HepG2 (cell line): ENCODE measurements around the gene GDAP2. TPM values are rescaled to one million over a fixed set of nuclear protein-coding genes. Genes with fewer than 3 reads are reported as not detected.
A peak's percentile ranks its signal among the peaks of the same experiment; 100 is the strongest.

Source experiments
- AFF4 ChIP-seq: sonication (generic); formaldehyde crosslinking; IDR thresholded peaks from 2 replicates; pipeline ENCODE4 v1.4.0; 2020; ENCODE audit warnings: missing genetic modification reagents
- ARID5B ChIP-seq: IDR thresholded peaks from 2 replicates; pipeline ENCODE4 v1.4.0; 2020; ENCODE audit warnings: mild to moderate bottlenecking, missing genetic modification reagents
- ATF1 ChIP-seq: IDR thresholded peaks from 2 replicates; pipeline ENCODE4 v1.6.1; 2016; ENCODE audit warnings: mild to moderate bottlenecking, control low read depth
- CEBPB ChIP-seq: IDR thresholded peaks from 2 replicates; pipeline ENCODE4 v1.6.1; 2011; ENCODE audit warnings: low read depth, low read length, improper control_type of control experiment, borderline replicate concordance
- CREB3 ChIP-seq: sonication (generic); formaldehyde crosslinking; IDR thresholded peaks from 2 replicates; pipeline ENCODE4 v1.5.0; 2020; ENCODE audit warnings: missing genetic modification reagents
- EP300 ChIP-seq, 3 experiments: sonication (generic) in 1 of 3; formaldehyde crosslinking in 1 of 3; IDR thresholded peaks; 2 replicates each; pipeline versions ENCODE4 v1.5.1 to v1.6.1; 2011 to 2020; ENCODE audit warnings: low read depth in 2 of 3, low read length in 2 of 3, borderline replicate concordance in 1 of 3, improper control_type of control experiment in 1 of 3, mild to moderate bottlenecking in 1 of 3, missing genetic modification reagents in 1 of 3, moderate library complexity in 1 of 3
- FOXA1 ChIP-seq, 2 experiments: fragments of 450-650 bp in 1 of 2; sonication (generic) in 1 of 2; formaldehyde crosslinking in 1 of 2; IDR thresholded peaks; 2 replicates each; pipeline versions ENCODE4 v1.4.0 to v1.6.1; 2016 to 2020; ENCODE audit warnings: missing genetic modification reagents in 1 of 2
- MLX ChIP-seq: IDR thresholded peaks from 2 replicates; pipeline ENCODE4 v1.6.1; 2016
- NR2F6 ChIP-seq, 2 experiments: IDR thresholded peaks; 2 replicates each; pipeline ENCODE4 v1.6.1; 2016; ENCODE audit warnings: antibody characterized with exemption in 1 of 2, mild to moderate bottlenecking in 1 of 2
- PAXIP1 ChIP-seq: sonication (generic); formaldehyde crosslinking; conservative IDR thresholded peaks from 2 replicates; pipeline ENCODE4 v1.4.0; 2020; ENCODE audit warnings: mild to moderate bottlenecking, missing genetic modification reagents, moderate library complexity
- POGZ ChIP-seq: sonication (generic); formaldehyde crosslinking; IDR thresholded peaks from 2 replicates; pipeline ENCODE4 v1.4.0; 2020; ENCODE audit warnings: mild to moderate bottlenecking, missing genetic modification reagents
- SAP130 ChIP-seq: IDR thresholded peaks from 2 replicates; pipeline ENCODE4 v1.6.1; 2016; ENCODE audit warnings: low read depth
- SOX13 ChIP-seq, 3 experiments: fragments of 450-650 bp in 1 of 3; sonication (generic) in 1 of 3; formaldehyde crosslinking in 1 of 3; IDR thresholded peaks in 2 of 3; conservative IDR thresholded peaks in 1 of 3; 2 replicates each; pipeline versions ENCODE4 v1.5.0 to v1.6.1; 2016 to 2020; ENCODE audit warnings: antibody characterized with exemption in 1 of 3, mild to moderate bottlenecking in 1 of 3, missing compliant biosample characterization in 1 of 3, missing genetic modification reagents in 1 of 3, moderate library complexity in 1 of 3
- ZMYM4 ChIP-seq: sonication (generic); formaldehyde crosslinking; IDR thresholded peaks from 2 replicates; pipeline ENCODE4 v1.8.1; 2023; ENCODE audit warnings: mild to moderate bottlenecking, missing genetic modification reagents
- polyA plus RNA-seq, 8 experiments: library from polyadenylated mRNA; depleted of rRNA in 3 of 8; stranded (reverse) in 7 of 8; unstranded in 1 of 8; fragments of >200 nt; fragmentation: Illumina TruSeq in 4 of 8; extraction: Trizol in 4 of 8; gene quantifications; 2 replicates each; pipeline versions ENCODE4 v1.2.1 to v1.2.3, GENCODE V29; 2011 to 2016; ENCODE audit warnings: low read depth in 4 of 8, missing spikeins in 1 of 8, mixed read lengths in 1 of 8; ENCODE audit not compliant: insufficient read depth in 1 of 8
- total RNA-seq, 5 experiments: library from RNA; depleted of rRNA; stranded (reverse); fragments of >200 nt; fragmentation: Illumina TruSeq; extraction: Trizol; gene quantifications; 2 replicates each; pipeline ENCODE4 v1.2.3, GENCODE V29; 2016; ENCODE audit warnings: low read depth in 1 of 5

Gene GDAP2
- total and polyA plus RNA-seq, 2 of the 13 experiments (the other 11 are each of a cell fraction or from before 2014, with no cell fraction given), result 11.4 to 23.2 TPM

GRCh38 chr1:117857418-117857817 is 72.0 kb downstream of the GDAP2 start (continued):
- TF ChIP-seq ARID5B (CRISPR knock-in tag) (peak; percentile 75), AFF4 (CRISPR knock-in tag) (no peak), SAP130 (CRISPR knock-in tag) (peak; percentile 57), EP300 (IDR thresholded peaks at IDR 0.05; ENCODE audit: low read depth in 2 of 2, low read length in 2 of 2) (0 out of 4 replicates have a peak, but pooled peaks of 1 of the 2 experiments have one; percentile 38), EP300 (CRISPR knock-in tag; IDR thresholded peaks at IDR 0.05; ENCODE audit: borderline replicate concordance) (no peak), SOX13 (IDR thresholded peaks at IDR 0.05) (no peak), SOX13 (CRISPR knock-in tag; conservative IDR thresholded peaks at IDR 0.05 in 1 of 2, IDR thresholded peaks at IDR 0.05 in 1 of 2) (peak in 1 of 2 experiments; percentile 77; a peak in 1 of 4 replicates), POGZ (CRISPR knock-in tag) (peak; percentile 54; the same call in 1 of the 2 replicates), CREB3 (no peak), ATF1 (peak; percentile 26; the same call in 1 of the 2 replicates), MLX (CRISPR knock-in tag) (peak; percentile 23; the same call in 1 of the 2 replicates), CEBPB (peak; percentile 90), FOXA1 (IDR thresholded peaks at IDR 0.05) (no peak), FOXA1 (CRISPR knock-in tag; IDR thresholded peaks at IDR 0.05) (peak; percentile 49), ZMYM4 (CRISPR knock-in tag) (peak; percentile 42; the same call in 1 of the 2 replicates), NR2F6 (IDR thresholded peaks at IDR 0.05) (0 out of 2 replicates have a peak, but pooled peaks have one; percentile 14), NR2F6 (CRISPR knock-in tag; IDR thresholded peaks at IDR 0.05) (0 out of 2 replicates have a peak, but pooled peaks have one; percentile 5), PAXIP1 (CRISPR knock-in tag) (peak; percentile 42; the same call in 1 of the 2 replicates)
